ENCODE results near the gene TRIO. TPM values are rescaled to one million over a fixed set of nuclear protein-coding genes. Genes with fewer than 3 reads are reported as not detected.

TRIO gene
- total and polyA plus RNA-seq, 4 donors = 23.8 to 243 (median 110) TPM

- Histone ChIP-seq H3K4me1 (ENCODE audit: control insufficient read depth in 5 of 5, insufficient read depth in 5 of 5, low read length in 5 of 5) (peaks cover 7 to 41% (median 16%) of the 10 kb centered on the region in 5 donors), H3K27me3 (ENCODE audit: control insufficient read depth in 3 of 3, insufficient read depth in 3 of 3, low read length in 2 of 3) (no peaks in the 10 kb centered on the region), H3K9ac (ENCODE audit: insufficient read depth in 1 of 2, low read length in 2 of 2) (no peak overlapping the region), H3K36me3 (ENCODE audit: control insufficient read depth in 4 of 4, insufficient read depth in 4 of 4, low read length in 4 of 4) (no peaks in the 10 kb centered on the region), H3K4me3 (no peak overlapping the region), H3K27ac (ENCODE audit: low read depth in 1 of 2, low read length in 1 of 2) (no peak overlapping the region), H3K9me3 (ENCODE audit: control insufficient read depth in 4 of 4, insufficient read depth in 3 of 4, low read length in 3 of 4) (no peaks in the 10 kb centered on the region)
- TF ChIP-seq CTCF (IDR thresholded peaks at IDR 0.05; ENCODE audit: control extremely low read depth, extremely low read depth) = no peak
- 84 to 85% methylated on average over 3 of the region's 3 CpGs for WGBS, 2 donors
- no peak for DNase-seq
- no peak for ATAC-seq (ENCODE audit: insufficient read depth, low FRiP score)
These were observed 82.2 kb downstream of the TRIO start for GRCh38 chr5:14225173-14225834.

GRCh38 chr5:14226149-14226548, 83.0 kb downstream of the TRIO start:
- WGBS, 2 donors = 95 to 98% methylated on average over 4 of the region's 4 CpGs
- H3K4me1 ChIP-seq (ENCODE audit: control insufficient read depth in 5 of 5, insufficient read depth in 5 of 5, low read length in 5 of 5) = peaks cover 0 to 39% (median 11%) of the 10 kb centered on the region in 5 donors

GRCh38 chr5:14226554-14226953, 83.4 kb downstream of the TRIO start:
- ATAC-seq (ENCODE audit: insufficient read depth, low FRiP score) = no peak
- WGBS, 2 donors = 63 to 79% methylated on average over 6 of the region's 6 CpGs
- Histone ChIP-seq H3K27ac (ENCODE audit: low read depth in 1 of 2, low read length in 1 of 2) (peak overlapping the region in 1 of 2 donors; percentile 76), H3K4me1 (ENCODE audit: control insufficient read depth in 5 of 5, insufficient read depth in 5 of 5, low read length in 5 of 5) (peaks cover 0 to 39% (median 11%) of the 10 kb centered on the region in 5 donors), H3K4me3 (no peak overlapping the region), H3K9me3 (ENCODE audit: control insufficient read depth in 4 of 4, insufficient read depth in 3 of 4, low read length in 3 of 4) (no peaks in the 10 kb centered on the region), H3K27me3 (ENCODE audit: control insufficient read depth in 3 of 3, insufficient read depth in 3 of 3, low read length in 2 of 3) (no peaks in the 10 kb centered on the region), H3K9ac (ENCODE audit: insufficient read depth in 1 of 2, low read length in 2 of 2) (no peak overlapping the region), H3K36me3 (ENCODE audit: control insufficient read depth in 4 of 4, insufficient read depth in 4 of 4, low read length in 4 of 4) (no peaks in the 10 kb centered on the region)
- DNase-seq = no peak
- no peak for TF ChIP-seq CTCF (IDR thresholded peaks at IDR 0.05; ENCODE audit: control extremely low read depth, extremely low read depth)

More at GRCh38 chr5:14226149-14226548, 83.0 kb downstream of the TRIO start:
- DNase-seq = no peak
- H3K27ac ChIP-seq (ENCODE audit: low read depth in 1 of 2, low read length in 1 of 2) = no peak overlapping the region
- TF ChIP-seq CTCF (IDR thresholded peaks at IDR 0.05; ENCODE audit: control extremely low read depth, extremely low read depth) = no peak
- no peak overlapping the region for H3K4me3 ChIP-seq
- H3K36me3 ChIP-seq (ENCODE audit: control insufficient read depth in 4 of 4, insufficient read depth in 4 of 4, low read length in 4 of 4) = no peaks in the 10 kb centered on the region
- no peak overlapping the region for H3K9ac ChIP-seq (ENCODE audit: insufficient read depth in 1 of 2, low read length in 2 of 2)
- no peak for ATAC-seq (ENCODE audit: insufficient read depth, low FRiP score)
- no peaks in the 10 kb centered on the region for H3K27me3 ChIP-seq (ENCODE audit: control insufficient read depth in 3 of 3, insufficient read depth in 3 of 3, low read length in 2 of 3)
- no peaks in the 10 kb centered on the region for H3K9me3 ChIP-seq (ENCODE audit: control insufficient read depth in 4 of 4, insufficient read depth in 3 of 4, low read length in 3 of 4)

Measured in lung (tissue), 12 donors.